SK-N-SH (cell line): ENCODE results near the gene RAB8A.

ENCODE experiments used
- CHD2 ChIP-seq: fragments of 150-350 bp; IDR thresholded peaks from 2 replicates; pipeline ENCODE4 v1.6.1; 2018; ENCODE audit warnings: low read length; ENCODE audit not compliant: partially characterized antibody
- CTCF ChIP-seq: fragments of 200-600 bp; sonication (generic); IDR thresholded peaks from 2 replicates; pipeline ENCODE4 v1.6.1; 2017; ENCODE audit warnings: antibody characterized with exemption, mild to moderate bottlenecking, moderate library complexity
- ELF1 ChIP-seq: IDR thresholded peaks from 2 replicates; pipeline ENCODE4 v1.4.0; 2012
- EZH2phosphoT487 ChIP-seq: fragments of 200-600 bp; sonication (generic); IDR thresholded peaks from 2 replicates; pipeline ENCODE4 v1.6.1; 2017; ENCODE audit warnings: low read depth, mixed run types, mild to moderate bottlenecking, antibody characterized with exemption, moderate library complexity, borderline replicate concordance
- FOSL2 ChIP-seq: IDR thresholded peaks from 2 replicates; pipeline ENCODE4 v1.4.0; 2012; ENCODE audit warnings: low read depth, mild to moderate bottlenecking, moderate library complexity, borderline replicate concordance
- MXI1 ChIP-seq: IDR thresholded peaks from 2 replicates; pipeline ENCODE4 v1.6.1; 2012; ENCODE audit warnings: mild to moderate bottlenecking, low read depth, low read length, improper control_type of control experiment
- NRF1 ChIP-seq: IDR thresholded peaks from 2 replicates; pipeline ENCODE4 v1.6.1; 2012; ENCODE audit warnings: low read depth, mild to moderate bottlenecking, low read length
- POLR2AphosphoS5 ChIP-seq: IDR thresholded peaks from 2 replicates; pipeline ENCODE4 v1.6.1; 2012; ENCODE audit warnings: low read depth, low read length
- RCOR1 ChIP-seq: fragments of 150-350 bp; IDR thresholded peaks from 2 replicates; pipeline ENCODE4 v1.6.1; 2017; ENCODE audit warnings: antibody characterized with exemption, low read length
- RXRA ChIP-seq: IDR thresholded peaks from 2 replicates; pipeline ENCODE4 v1.4.0; 2012; ENCODE audit warnings: low read depth, mild to moderate bottlenecking, borderline replicate concordance
- SIN3A ChIP-seq: IDR thresholded peaks from 2 replicates; pipeline ENCODE4 v1.6.1; 2012; ENCODE audit warnings: low read depth, mild to moderate bottlenecking, low read length, moderate library complexity, borderline replicate concordance
- TAF1 ChIP-seq: IDR thresholded peaks from 2 replicates; pipeline ENCODE4 v1.6.1; 2012; ENCODE audit warnings: low read depth, mild to moderate bottlenecking, low read length, moderate library complexity, borderline replicate concordance
- TEAD4 ChIP-seq: IDR thresholded peaks from 2 replicates; pipeline ENCODE4 v1.4.0; 2012; ENCODE audit warnings: mild to moderate bottlenecking, borderline replicate concordance; ENCODE audit not compliant: insufficient read depth
- TF ChIP-seq, protein P1 (sequence below): fragments of 150-350 bp; IDR thresholded peaks from 2 replicates; pipeline ENCODE4 v1.6.1; 2017; ENCODE audit warnings: antibody characterized with exemption, low read length, low read depth, borderline replicate concordance

DNA sequence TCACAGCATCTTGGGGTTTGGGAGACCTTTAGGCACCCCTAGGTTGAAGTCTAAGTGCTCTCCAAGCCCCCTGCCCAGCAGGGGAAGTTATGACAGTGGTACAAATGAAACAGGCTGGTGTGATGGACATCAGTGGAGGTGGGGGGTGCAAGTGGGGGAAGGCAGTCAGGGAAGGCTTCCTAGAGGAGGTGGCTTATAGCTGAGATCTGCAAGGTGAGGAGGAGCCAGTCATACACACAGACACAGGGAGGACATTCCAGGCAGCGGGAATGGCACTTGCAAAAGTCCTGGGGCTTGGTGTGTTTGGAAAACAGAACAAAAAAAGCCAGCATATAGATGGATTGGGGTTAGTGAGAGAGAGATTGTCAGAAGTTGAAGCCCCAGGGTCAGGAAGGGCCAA lies 43.4 kb downstream of the RAB8A start:
- TF ChIP-seq CTCF (no peak), NRF1 (no peak), CHD2 (no peak), MXI1 (no peak), FOSL2 (no peak), TAF1 (no peak), RXRA (no peak), POLR2AphosphoS5 (no peak), ELF1 (no peak), TEAD4 (no peak), SIN3A (no peak), EZH2phosphoT487 (no peak), RCOR1 (no peak)
- TF ChIP-seq, protein P1, sequence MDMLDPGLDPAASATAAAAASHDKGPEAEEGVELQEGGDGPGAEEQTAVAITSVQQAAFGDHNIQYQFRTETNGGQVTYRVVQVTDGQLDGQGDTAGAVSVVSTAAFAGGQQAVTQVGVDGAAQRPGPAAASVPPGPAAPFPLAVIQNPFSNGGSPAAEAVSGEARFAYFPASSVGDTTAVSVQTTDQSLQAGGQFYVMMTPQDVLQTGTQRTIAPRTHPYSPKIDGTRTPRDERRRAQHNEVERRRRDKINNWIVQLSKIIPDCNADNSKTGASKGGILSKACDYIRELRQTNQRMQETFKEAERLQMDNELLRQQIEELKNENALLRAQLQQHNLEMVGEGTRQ = no peak
